Posterior vena cava (tissue), 2 donors: ENCODE measurements around the gene GNLY. TPM values are rescaled to one million over a fixed set of nuclear protein-coding genes. Genes with fewer than 3 reads are reported as not detected.
A peak's percentile ranks its signal among the peaks of the same experiment; 100 is the strongest.
"Not testable (repeated sequence)": the region's sequence is repeated elsewhere in the genome, so short reads cannot be mapped to it uniquely, and the experiment has no call there.

Source experiments
- DNase-seq: peaks from one replicate; pipeline ENCODE4 v3.0.0-alpha.2; 2020; ENCODE audit warnings: low spot score
- intact Hi-C, 2 donors: fragments of 100-400 bp; cut with DNase I; formaldehyde crosslinking; loops; one replicate each; pipeline versions ENCODE4 v1.14.1 to v1.14.2; 2022 to 2023
- long read RNA-seq, 2 donors: library from polyadenylated mRNA; unstranded; transcript quantifications; one replicate each; pipeline ENCODE4 v2.0.0, GENCODE V29; 2020 to 2021
- total RNA-seq, 2 donors: library from RNA; stranded (reverse); fragmentation: NEBNext Ultra II Directional; extraction: Animal tissue kit (Norgen Biotek cat#: 25700); gene quantifications; one replicate each; pipeline ENCODE4 v1.2.1, GENCODE V29; 2021
- donor health status: DM: yes; HTN: yes; CAD: no.
- donor health status: DM: yes; HTN: yes; CAD: no.

The GNLY gene
- total RNA-seq = 1 to 10 TPM; 2.4 to 5.3 TPM
- long read RNA-seq, donor 1, partial matches to known transcripts = 0 of 3 reads
- long read RNA-seq, donor 1, other reads (novel, unspliced or antisense) = 2 of 3 reads
- long read RNA-seq, donor 2, partial matches to known transcripts = 0 of 1 reads
- long read RNA-seq, donor 2, other reads (novel, unspliced or antisense) = 1 of 1 reads

GRCh38 chr2:85694052-85695025 is at the start of gene GNLY:
Gene GNLY, plus strand, starts transcription at chr2:85694358. Its CDS starts 61 bp downstream, at chr2:85694419.
- intact Hi-C loops = no loop called here
- no peak for DNase-seq

DNA sequence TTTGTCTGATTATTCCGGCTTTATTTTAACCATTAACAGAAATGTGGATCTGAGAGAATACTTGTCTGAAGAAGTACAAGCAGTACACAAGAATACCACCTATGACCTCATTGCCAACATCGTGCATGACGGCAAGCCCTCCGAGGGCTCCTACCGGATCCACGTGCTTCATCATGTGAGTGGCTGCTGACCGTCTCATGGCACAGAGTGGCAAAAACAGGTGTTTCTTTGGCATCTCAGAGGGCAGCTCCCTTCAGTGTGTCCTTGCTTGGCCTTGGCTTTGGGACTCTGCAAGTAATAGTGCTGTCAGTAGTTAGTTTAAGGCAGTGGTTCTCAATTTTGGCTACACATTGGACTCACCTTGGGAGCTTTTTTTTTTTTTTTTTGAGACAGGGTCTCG is 49.2 kb upstream of the GNLY start:
- no peak for DNase-seq
- intact Hi-C loops = no loop called here

- intact Hi-C loops = no loop called here
- DNase-seq = no peak
Observed at GRCh38 chr2:85646166-85646565, 48.0 kb upstream of the GNLY start.

GRCh38 chr2:85647823-85648526 is 46.2 kb upstream of the GNLY start:
- intact Hi-C loops = no loop called here
- no peak for DNase-seq

- intact Hi-C loops = no loop called here
- no peak for DNase-seq
Observed at GRCh38 chr2:85648619-85649018, 45.5 kb upstream of the GNLY start.

DNA sequence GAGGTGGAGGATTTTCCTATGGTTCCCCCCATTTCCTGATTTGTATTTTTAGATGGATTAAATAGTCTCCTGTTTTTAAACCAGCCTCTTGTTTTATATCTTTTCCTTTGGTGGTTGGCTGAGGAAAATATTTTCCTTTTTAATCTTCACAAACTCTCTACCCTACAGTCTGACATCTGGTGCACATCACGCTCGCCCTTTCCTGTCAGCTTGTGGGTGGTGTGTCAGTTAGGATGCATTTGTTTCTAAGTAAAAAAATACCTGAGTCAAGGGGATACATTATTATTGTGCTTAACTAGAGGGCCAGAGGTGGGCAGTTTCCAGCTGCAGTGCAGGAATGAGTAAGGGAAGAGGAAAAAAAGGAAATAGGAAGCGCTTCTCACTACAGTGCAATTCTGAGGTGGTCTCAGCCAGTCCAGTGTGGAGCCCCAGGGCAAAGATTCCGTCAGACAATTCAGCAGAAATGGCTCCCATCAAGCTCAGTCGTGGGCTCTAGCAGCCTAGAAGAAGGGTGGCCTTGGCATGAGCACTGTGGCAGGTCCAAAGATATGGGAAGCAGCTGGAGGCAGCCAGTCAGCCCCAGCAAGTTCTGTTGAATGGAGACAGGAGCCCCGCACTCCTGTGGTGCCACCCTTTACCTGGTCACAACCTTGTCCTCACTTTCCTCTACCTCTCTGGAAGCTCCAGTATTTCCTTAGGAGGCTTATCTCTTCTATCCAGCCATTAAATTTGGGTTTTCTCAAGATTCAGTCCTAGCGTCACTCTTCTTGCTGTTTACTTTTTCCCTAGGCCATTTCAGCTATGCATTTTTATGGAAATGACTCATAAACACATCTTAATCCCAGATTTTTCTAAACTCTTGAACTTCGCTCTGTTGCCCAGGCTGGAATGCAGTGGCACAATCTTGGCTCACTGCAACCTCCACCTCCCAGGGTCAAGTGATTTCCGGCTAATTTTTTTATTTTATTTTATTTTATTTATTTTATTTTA is 44.7 kb upstream of the GNLY start:
- intact Hi-C loops = no loop called here
- DNase-seq = no peak

GRCh38 chr2:85650456-85650855 is 43.7 kb upstream of the GNLY start:
- DNase-seq = peak; percentile 48

GRCh38 chr2:85651097-85651496 is 43.1 kb upstream of the GNLY start:
- DNase-seq = no peak
- intact Hi-C loops = no loop called here

More at GRCh38 chr2:85650456-85650855, 43.7 kb upstream of the GNLY start:
- intact Hi-C loops = no loop called here

DNA sequence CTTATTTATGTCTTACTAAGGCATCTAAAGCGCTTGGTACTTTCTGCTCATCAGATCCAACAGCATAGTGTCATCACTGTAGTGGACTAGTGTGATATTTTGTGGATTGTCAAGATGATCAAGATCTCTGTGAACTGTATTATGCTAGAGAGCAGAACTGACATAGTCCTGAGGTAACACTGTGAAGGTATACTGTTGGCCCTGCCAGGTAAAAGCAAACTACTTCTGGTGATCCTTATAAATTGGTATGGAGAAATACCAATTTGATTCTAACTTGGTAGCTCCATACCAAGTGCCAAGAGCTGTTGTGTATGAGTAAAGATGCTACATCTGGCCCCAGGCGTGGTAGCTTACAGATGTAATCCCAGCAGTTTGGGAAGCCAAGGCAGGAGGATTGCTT is 42.1 kb upstream of the GNLY start:
- intact Hi-C loops = no loop called here
- DNase-seq = no peak

DNA sequence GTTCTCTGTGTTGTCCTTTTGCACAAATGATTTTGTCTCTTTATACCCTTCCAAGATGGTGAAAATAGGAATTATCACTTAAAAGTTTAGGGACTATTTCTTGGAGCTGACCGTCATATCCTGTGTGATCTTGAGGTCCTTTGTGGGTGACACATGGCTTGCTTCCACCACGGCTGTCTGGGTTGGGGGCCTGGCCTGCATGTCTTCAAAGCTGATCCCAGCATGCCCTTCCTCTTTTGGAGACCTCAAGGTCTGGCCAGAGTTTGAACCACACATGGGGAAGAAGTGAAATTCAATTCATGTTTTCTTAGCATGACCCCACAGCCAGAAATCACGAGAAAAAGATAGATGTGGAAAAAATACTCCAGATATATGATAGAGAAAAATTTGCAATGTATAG is 40.2 kb upstream of the GNLY start:
- intact Hi-C loops = no loop called here
- no peak for DNase-seq

- intact Hi-C loops = no loop called here
- no peak for DNase-seq
Observed at GRCh38 chr2:85655961-85656417, 38.2 kb upstream of the GNLY start.

- DNase-seq = no peak
- intact Hi-C loops = no loop called here
Observed at GRCh38 chr2:85656468-85656867, 37.7 kb upstream of the GNLY start.

GRCh38 chr2:85657399-85657798 is 36.8 kb upstream of the GNLY start:
- intact Hi-C loops, DNase-seq: not testable (repeated sequence)

- intact Hi-C loops = no loop called here
- no peak for DNase-seq
Observed at GRCh38 chr2:85659324-85659981, 34.7 kb upstream of the GNLY start.

GRCh38 chr2:85660301-85660700 is 33.9 kb upstream of the GNLY start:
- intact Hi-C loops, DNase-seq: not testable (repeated sequence)

DNA sequence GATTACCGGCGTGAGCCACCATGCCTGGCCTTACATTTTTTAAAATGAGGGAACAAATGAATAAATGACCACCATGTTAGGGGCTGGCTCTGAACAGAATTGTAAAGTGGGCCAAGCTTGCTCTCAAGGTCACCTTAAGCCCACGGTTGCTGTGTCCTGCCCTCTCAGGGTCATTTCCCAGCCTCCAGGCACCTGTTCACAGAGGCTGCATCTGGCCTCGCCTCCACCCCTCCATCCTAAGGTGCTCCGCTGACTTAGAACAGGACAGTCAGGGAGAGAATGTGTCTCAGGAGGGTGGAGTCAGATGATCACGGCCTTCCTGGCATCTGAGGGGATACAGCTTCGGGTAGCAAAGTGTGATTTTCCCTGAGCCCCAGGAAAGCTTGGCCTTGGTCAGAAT is 33.4 kb upstream of the GNLY start:
- intact Hi-C loops = no loop called here
- no peak for DNase-seq

- DNase-seq = no peak
- intact Hi-C loops = no loop called here
Observed at GRCh38 chr2:85661139-85661858, 32.9 kb upstream of the GNLY start.
